Thyroid gland (tissue), 4 donors: ENCODE results near the gene ACKR3. TPM values are rescaled to one million over a fixed set of nuclear protein-coding genes. Genes with fewer than 3 reads are reported as not detected.

Experiments used
- DNase-seq, 2 donors: peaks; one replicate each; pipeline ENCODE4 v3.0.0-alpha.2; 2019
- H3K27ac ChIP-seq, 3 donors: fragments of 200-600 bp; sonication (generic); 1 replicate in 2 of 3; 2 replicates in 1 of 3; pipeline ENCODE4 v1.5.1; 2016 to 2019; ENCODE audit warnings: mild to moderate bottlenecking in 1 of 3, moderate library complexity in 1 of 3
- H3K27me3 ChIP-seq: fragments of 200-600 bp; sonication (generic); one replicate; pipeline ENCODE4 v1.5.1; 2019
- H3K36me3 ChIP-seq, 2 donors: fragments of 200-600 bp; sonication (generic); one replicate each; pipeline ENCODE4 v1.5.1; 2016 to 2019
- H3K4me1 ChIP-seq, 2 donors: fragments of 200-600 bp; sonication (generic); one replicate each; pipeline ENCODE4 v1.5.1; 2017 to 2019
- H3K4me3 ChIP-seq, 3 donors: fragments of 200-600 bp; sonication (generic); replicated peaks in 1 of 3; 1 replicate in 2 of 3; 2 replicates in 1 of 3; pipeline ENCODE4 v1.5.1; 2016; ENCODE audit warnings: mild to moderate bottlenecking in 1 of 3
- H3K9me3 ChIP-seq: fragments of 200-600 bp; sonication (generic); one replicate; pipeline ENCODE4 v1.5.1; 2017
- POLR2A ChIP-seq, 2 donors: fragments of 450-650 bp; IDR thresholded peaks; one replicate each; pipeline ENCODE4 v1.6.1; 2017; ENCODE audit warnings: antibody characterized with exemption in 2 of 2, mild to moderate bottlenecking in 2 of 2, moderate library complexity in 1 of 2
- WGBS, 2 donors: methylation state at CpG; one replicate each; pipeline ENCODE4 v1.1.5; 2017; 5-methylcytosine and 5-hydroxymethylcytosine counted together
- intact Hi-C: fragments of 100-400 bp; cut with DNase I; formaldehyde crosslinking; loops from one replicate; pipeline ENCODE4 v1.15.1; 2023
- total RNA-seq, 4 donors: library from RNA; depleted of rRNA; stranded (reverse); fragments of >200 nt; gene quantifications; one replicate each; pipeline ENCODE4 v1.2.3, GENCODE V29; 2016
- TF ChIP-seq, protein P1 (sequence below), 6 experiments: fragments of 200-600 bp in 3 of 6; fragments of 450-650 bp in 3 of 6; sonication (generic) in 3 of 6; IDR thresholded peaks; one replicate each; pipeline ENCODE4 v1.5.1; 2016 to 2019; ENCODE audit warnings: antibody characterized with exemption in 6 of 6, mild to moderate bottlenecking in 2 of 6, inconsistent platforms in 1 of 6, moderate library complexity in 1 of 6

Gene ACKR3
- total RNA-seq, 4 donors from 2014 or later: 32.2 to 68.5 (median 54.8) TPM

DNA sequence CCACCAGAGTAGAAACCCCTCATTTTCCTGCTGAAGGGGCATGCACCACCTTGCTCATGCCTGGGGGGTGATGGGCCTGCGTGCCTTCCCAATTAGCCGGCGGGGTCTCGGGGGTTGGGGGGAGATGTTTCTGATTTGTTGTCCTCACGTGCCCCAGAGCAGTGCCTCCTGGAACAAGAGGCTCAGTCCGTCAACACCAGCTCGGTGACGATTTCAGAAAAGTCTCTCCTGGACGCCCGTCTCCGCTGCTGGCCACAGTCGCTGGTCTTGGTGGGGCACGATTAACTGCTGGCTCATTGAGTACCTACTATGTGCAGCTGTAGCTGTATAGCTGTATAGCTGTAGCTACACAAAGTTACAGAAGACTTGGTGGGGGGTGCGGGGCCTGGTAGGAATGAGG is 4.4 kb downstream of the ACKR3 start:
- no peaks in the 10 kb centered on the region for H3K27me3 ChIP-seq
- TF ChIP-seq POLR2A (IDR thresholded peaks at IDR 0.05): no peak
- TF ChIP-seq, protein P1, sequence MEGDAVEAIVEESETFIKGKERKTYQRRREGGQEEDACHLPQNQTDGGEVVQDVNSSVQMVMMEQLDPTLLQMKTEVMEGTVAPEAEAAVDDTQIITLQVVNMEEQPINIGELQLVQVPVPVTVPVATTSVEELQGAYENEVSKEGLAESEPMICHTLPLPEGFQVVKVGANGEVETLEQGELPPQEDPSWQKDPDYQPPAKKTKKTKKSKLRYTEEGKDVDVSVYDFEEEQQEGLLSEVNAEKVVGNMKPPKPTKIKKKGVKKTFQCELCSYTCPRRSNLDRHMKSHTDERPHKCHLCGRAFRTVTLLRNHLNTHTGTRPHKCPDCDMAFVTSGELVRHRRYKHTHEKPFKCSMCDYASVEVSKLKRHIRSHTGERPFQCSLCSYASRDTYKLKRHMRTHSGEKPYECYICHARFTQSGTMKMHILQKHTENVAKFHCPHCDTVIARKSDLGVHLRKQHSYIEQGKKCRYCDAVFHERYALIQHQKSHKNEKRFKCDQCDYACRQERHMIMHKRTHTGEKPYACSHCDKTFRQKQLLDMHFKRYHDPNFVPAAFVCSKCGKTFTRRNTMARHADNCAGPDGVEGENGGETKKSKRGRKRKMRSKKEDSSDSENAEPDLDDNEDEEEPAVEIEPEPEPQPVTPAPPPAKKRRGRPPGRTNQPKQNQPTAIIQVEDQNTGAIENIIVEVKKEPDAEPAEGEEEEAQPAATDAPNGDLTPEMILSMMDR (IDR thresholded peaks at IDR 0.05): no peak
- intact Hi-C loops: loop anchor here (10.0 kb wide), 2 partner anchors 91 to 171 kb away; no protein-coding TSS in a partner anchor
- DNase-seq: no peak
- WGBS, 2 donors: 89 to 95% methylated on average over 14 of the region's 14 CpGs
- H3K4me1 ChIP-seq: peaks cover 59 to 73% of the 10 kb centered on the region in 2 donors
- no peaks in the 10 kb centered on the region for H3K36me3 ChIP-seq
- H3K9me3 ChIP-seq: no peaks in the 10 kb centered on the region
- no peak overlapping the region for H3K4me3 ChIP-seq
- H3K27ac ChIP-seq: peak overlapping the region in 2 of 3 donors; percentile 91 to 97

DNA sequence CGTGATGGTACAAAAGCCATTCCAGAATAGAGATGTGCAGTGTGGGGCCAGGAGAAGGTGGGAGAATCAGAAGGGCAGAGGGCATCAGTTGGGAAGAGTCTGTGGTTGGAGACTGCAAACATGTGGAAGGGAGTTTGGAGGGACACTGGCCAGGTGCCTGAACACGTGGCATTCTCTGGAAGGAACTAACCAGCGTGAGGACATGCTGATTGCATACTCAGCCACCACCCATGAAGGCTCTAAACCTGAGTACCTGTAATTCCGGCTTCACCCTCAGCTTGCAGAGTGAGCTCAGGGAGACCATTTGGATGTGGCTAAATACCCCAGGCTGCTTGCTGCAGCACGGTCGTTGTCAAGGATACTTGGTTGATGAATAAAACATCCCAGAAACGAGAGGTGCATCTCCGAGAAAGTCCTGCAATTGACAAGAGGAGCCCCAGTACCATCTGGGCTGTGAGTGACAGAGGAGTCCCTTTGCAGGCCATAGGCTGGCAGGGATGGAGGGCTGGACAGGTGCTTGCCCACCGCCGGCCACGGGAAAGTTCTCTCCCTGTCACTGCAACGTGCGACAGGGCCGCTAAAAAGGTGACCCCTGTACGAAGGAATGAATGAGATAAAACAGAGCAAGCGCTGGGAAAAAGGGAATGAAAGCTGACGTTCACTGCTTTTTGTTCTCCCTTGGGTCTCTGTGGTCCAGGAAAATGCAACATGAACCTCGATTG is 5.0 kb downstream of the ACKR3 start:
- Histone ChIP-seq H3K36me3 (no peaks in the 10 kb centered on the region), H3K27ac (peak overlapping the region in 2 of 3 donors; percentile 91 to 97), H3K4me3 (no peak overlapping the region), H3K9me3 (no peaks in the 10 kb centered on the region), H3K4me1 (peaks cover 59 to 79% of the 10 kb centered on the region in 2 donors), H3K27me3 (no peaks in the 10 kb centered on the region)
- DNase-seq: peak; percentile 82 to 83
- intact Hi-C loops: loop anchor here (10.0 kb wide), 2 partner anchors 90 to 170 kb away; no protein-coding TSS in a partner anchor
- TF ChIP-seq, protein P1 (IDR thresholded peaks at IDR 0.05): peak in 1 of 6 experiments; percentile 26
- no peak for TF ChIP-seq POLR2A (IDR thresholded peaks at IDR 0.05)
- 60 to 63% methylated on average over 18 of the region's 18 CpGs for WGBS, 2 donors

DNA sequence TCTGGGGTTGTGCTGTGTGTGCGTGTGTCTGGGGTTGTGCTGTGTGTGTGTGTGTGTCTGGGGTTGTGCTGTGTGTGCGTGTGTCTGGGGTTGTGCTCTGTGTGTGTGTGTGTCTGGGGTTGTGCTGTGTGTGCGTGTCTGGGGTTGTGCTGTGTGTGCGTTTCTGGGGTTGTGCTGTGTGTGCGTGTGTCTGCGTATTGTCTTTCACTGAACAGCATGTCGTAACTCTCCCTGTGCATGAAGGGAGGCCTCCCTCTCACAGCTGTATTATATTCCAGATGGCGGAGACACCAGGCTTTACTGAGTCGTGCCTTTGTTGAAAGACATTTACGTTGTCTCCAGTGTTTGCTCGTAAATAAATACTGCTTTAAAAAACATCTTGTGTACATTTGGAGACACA is 5.9 kb downstream of the ACKR3 start:
- intact Hi-C loops: loop anchor here (10.0 kb wide), 2 partner anchors 89 to 169 kb away; no protein-coding TSS in a partner anchor
- Histone ChIP-seq H3K4me1 (peaks cover 62 to 85% of the 10 kb centered on the region in 2 donors), H3K27me3 (no peaks in the 10 kb centered on the region), H3K9me3 (no peaks in the 10 kb centered on the region), H3K36me3 (peaks cover 2 to 4% of the 10 kb centered on the region in 2 donors), H3K27ac (no peak overlapping the region), H3K4me3 (no peak overlapping the region)
- 88 to 92% methylated on average over 11 of the region's 11 CpGs for WGBS, 2 donors
- TF ChIP-seq, protein P1 (IDR thresholded peaks at IDR 0.05): no peak
- no peak for TF ChIP-seq POLR2A (IDR thresholded peaks at IDR 0.05)
- DNase-seq: no peak

DNA sequence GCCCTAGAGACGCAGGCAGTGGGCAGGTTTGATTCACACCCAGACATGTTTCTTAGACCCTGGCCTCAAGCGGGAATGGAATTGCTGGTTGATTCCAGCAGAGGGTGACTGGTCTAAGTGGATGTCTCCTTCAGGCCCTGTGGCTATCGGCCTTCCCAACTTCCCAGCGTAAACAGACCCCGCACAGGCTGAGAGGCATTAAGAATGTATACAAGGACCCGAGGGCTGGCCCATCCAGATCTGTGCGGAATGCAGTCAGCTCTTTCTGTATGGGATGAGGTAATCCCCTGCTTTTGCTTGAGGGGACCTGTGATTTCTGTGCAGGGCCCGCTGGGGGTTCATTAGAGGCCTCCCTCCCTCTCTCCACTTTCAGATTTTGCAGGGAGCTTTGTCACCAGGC is 6.5 kb downstream of the ACKR3 start:
- Histone ChIP-seq H3K27me3 (no peaks in the 10 kb centered on the region), H3K27ac (peak overlapping the region; percentile 12 to 74 (median 17)), H3K9me3 (no peaks in the 10 kb centered on the region), H3K4me3 (no peak overlapping the region), H3K36me3 (peaks cover 8 to 10% of the 10 kb centered on the region in 2 donors), H3K4me1 (peaks cover 59 to 81% of the 10 kb centered on the region in 2 donors)
- WGBS, 2 donors: 65 to 75% methylated on average over 7 to 8 of the region's 8 CpGs
- TF ChIP-seq, protein P1 (IDR thresholded peaks at IDR 0.05): no peak
- TF ChIP-seq POLR2A (IDR thresholded peaks at IDR 0.05): no peak
- intact Hi-C loops: loop anchor here (10.0 kb wide), 2 partner anchors 89 to 169 kb away; no protein-coding TSS in a partner anchor
- peak in 1 of 2 donors; percentile 28 for DNase-seq

DNA sequence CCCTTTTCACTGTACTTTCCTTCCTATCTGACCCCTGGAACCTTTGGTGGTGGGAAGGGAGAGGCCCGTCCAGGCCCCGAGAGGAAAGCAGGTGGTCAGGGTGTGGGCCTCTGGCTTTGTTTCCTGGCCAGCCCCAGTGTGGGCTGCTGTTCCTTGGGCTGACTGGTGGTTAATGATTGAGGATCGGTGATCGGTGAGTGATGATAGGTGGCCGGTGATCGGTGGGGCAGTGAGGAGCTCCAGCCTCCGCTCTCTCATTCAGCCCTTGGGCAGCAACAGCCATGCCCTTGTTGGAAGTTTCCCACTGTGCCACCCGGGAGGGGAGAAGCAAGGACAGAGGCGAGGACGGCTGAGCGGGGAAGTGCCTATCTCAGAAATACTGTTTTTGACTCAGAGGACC is 7.3 kb downstream of the ACKR3 start:
- WGBS, 2 donors: 90 to 91% methylated on average over 10 to 11 of the region's 11 CpGs
- H3K4me3 ChIP-seq: no peak overlapping the region
- no peaks in the 10 kb centered on the region for H3K27me3 ChIP-seq
- H3K9me3 ChIP-seq: no peaks in the 10 kb centered on the region
- peak overlapping the region; percentile 54 to 74 (median 64) for H3K27ac ChIP-seq
- H3K36me3 ChIP-seq: peaks cover 15 to 16% of the 10 kb centered on the region in 2 donors
- no peak for TF ChIP-seq POLR2A (IDR thresholded peaks at IDR 0.05)
- TF ChIP-seq, protein P1 (IDR thresholded peaks at IDR 0.05): no peak
- DNase-seq: no peak
- intact Hi-C loops: loop anchor here (10.0 kb wide), 2 partner anchors 88 to 168 kb away; no protein-coding TSS in a partner anchor
- H3K4me1 ChIP-seq: peaks cover 56 to 75% of the 10 kb centered on the region in 2 donors
